Neural cell (in vitro differentiated cells): ENCODE results near the gene SFXN1.

Experiments
- CTCF ChIP-seq: fragments of 450-650 bp; IDR thresholded peaks from 2 replicates; pipeline ENCODE4 v1.5.1; 2014; ENCODE audit warnings: antibody characterized with exemption, mild to moderate bottlenecking, moderate library complexity; ENCODE audit not compliant: poor library complexity, severe bottlenecking
- EP300 ChIP-seq: fragments of 450-650 bp; conservative IDR thresholded peaks from 2 replicates; pipeline ENCODE4 v1.6.1; 2014; ENCODE audit warnings: antibody characterized with exemption, mild to moderate bottlenecking, moderate library complexity; ENCODE audit not compliant: poor library complexity, severe bottlenecking
- EZH2 ChIP-seq: fragments of 200-600, 300-800 bp; shearing (Covaris generic), sonication (generic); IDR thresholded peaks from 2 replicates; pipeline ENCODE4 v1.6.1; 2014; ENCODE audit warnings: antibody characterized with exemption, low read length, borderline replicate concordance, mild to moderate bottlenecking; ENCODE audit not compliant: insufficient read depth, poor library complexity, severe bottlenecking
- POLR2AphosphoS5 ChIP-seq: IDR thresholded peaks from 2 replicates; pipeline ENCODE4 v1.6.1; 2012
- RAD21 ChIP-seq: fragments of 450-650 bp; conservative IDR thresholded peaks from 2 replicates; pipeline ENCODE4 v1.6.1; 2014; ENCODE audit warnings: antibody characterized with exemption, mild to moderate bottlenecking, moderate library complexity
- SMC3 ChIP-seq: fragments of 450-650 bp; conservative IDR thresholded peaks from 2 replicates; pipeline ENCODE4 v1.6.1; 2014; ENCODE audit warnings: antibody characterized with exemption, mild to moderate bottlenecking, moderate library complexity; ENCODE audit not compliant: poor library complexity
- TAF1 ChIP-seq: IDR thresholded peaks from 2 replicates; pipeline ENCODE4 v1.6.1; 2012; ENCODE audit warnings: low read depth

DNA sequence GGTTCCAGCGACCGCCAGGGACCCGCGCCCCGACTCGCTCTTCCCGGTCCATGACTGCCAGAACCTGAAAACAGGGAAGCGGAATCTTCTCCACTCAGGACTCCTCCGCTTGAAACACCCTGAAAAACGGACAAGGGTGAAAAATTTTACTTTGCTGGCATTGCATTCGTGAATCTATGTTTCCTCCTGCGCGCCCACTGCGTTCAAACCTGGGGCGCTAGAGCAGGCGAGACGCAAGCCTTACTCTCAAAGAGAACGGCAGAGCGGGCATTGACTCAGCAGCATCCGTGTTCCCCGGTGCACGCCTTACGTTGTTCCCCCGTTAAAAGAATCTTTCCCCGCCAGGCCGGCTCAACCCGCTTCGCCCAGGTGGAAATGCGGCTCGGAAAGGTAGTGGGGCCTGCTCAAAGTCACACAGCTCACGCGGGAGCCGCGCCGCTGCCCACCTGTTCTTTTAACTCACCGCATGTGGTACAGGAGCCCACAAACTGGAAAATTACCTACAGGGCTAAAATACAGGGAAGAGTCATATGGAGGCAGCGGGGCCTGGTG is 33.4 kb upstream of the SFXN1 start:
- TF ChIP-seq POLR2AphosphoS5 (no peak), CTCF (no peak), EP300 (no peak), EZH2 (no peak), RAD21 (no peak), TAF1 (no peak), SMC3 (no peak)
